GM21529 (cell line): ENCODE results near the gene RHOB.
"Not testable (repeated sequence)": the region's sequence is repeated elsewhere in the genome, so short reads cannot be mapped to it uniquely, and the experiment has no call there.

Source experiments
- ATAC-seq: cut with Tn5 transposase; IDR thresholded peaks from one replicate; pipeline ENCODE4 v1.9.1; 2021; ENCODE audit not compliant: unreplicated experiment

RHOB gene

DNA sequence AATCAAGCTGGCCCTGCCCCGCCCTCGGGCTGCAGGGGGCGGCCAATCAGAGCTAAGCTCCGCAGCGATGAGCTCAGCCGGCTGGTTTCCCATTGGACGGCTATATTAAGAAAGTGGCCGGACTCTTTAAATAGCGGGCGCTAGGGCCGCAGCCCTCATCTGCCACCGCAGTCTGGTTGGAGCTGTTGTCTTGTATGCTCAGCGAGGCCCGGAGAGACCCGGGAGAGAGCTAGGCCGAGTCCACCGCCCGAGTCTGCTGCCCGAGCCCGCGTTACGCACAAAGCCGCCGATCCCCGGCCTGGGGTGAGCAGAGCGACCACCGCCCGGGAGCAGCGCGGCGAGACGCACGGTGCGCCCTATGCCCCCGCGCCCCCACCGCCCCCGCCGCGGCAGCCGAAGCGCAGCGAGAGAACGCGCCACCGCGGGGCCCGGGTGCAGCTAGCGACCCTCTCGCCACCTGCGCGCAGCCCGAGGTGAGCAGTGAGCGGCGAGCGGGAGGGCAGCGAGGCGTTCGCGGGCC is at the start of gene RHOB:
TSS of gene RHOB (plus strand) at position 158 of the 520 bp plus-strand sequence. CDS start 392 bp downstream, outside the sequence.
- peak; percentile 97 for ATAC-seq

DNA sequence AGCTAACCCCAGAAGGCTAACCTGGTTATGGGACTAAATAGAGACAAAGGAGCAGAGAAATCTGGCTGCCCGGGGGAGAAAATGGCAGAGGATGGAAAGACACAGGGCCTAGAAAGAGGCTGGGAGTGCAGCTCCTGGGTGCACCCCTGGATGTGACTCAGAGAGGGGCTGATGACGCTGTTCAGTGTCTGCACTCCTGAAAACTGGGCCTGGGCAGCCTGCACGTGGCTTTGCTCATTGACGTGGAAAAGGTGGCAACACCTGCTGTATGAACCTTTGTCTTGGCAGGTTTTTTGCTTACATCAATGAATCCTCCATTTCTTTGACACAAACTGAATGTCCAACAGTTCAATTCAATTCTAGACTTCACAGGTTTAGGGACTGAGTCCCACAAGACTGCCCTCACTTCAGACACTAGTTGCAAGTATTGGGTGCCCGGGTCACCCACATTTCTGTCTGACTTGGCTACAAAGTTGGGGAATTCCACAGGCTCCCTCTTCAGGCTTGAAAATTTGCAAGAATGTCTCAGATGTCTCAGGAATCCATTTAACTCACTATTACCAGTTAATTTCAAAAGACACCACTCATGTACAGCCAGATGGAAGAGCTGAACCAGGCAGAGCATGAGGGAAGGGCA is 48.9 kb upstream of the RHOB start:
- ATAC-seq: no peak

DNA sequence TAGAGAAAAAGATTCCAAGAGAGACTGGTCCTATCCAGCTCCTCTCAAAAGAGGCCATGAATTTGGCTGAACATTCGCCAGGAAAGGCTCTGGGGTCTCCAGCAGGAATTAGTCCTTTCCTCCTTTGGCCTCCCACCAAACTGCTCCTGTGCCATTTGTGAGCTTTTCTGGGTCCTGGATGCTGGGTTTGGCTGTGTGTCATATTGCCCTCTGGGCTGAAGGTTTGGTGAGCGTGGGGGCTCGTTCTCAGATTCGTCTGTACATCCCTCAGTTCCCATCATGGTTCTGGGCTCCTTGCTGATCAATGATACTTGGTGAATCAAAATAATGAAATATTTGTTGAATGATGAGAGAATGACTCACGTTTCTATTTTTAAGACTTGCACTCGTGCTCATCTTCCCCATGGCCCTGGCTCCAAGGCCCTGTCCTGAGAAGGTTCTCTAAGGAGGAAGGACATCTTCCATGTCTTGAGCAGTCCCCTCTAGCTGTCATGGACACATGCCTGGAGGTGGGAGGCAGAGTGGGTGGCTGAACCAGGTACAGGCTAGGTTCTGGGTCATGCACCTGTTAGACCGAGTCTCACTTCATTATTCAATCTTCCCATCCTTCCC is 47.8 kb upstream of the RHOB start:
- ATAC-seq: no peak

DNA sequence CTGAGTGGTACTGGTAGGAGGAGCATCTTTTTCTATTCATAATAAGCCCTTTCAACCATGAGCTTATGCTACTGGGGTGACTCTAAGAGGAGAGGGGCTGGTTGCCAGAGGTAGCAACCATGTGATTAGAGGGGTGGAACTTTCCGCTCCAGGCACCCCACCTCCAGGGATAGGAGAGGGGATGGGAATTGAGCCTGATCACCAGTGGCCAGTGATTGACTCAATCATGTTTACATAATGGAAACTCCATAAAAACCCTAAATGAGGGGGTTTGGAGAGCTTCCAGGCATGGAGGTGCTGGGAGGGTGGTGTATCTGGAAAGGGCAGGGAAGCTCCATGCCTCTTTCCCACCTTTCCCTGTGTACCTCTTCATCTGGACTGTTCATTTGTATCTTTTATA is 46.6 kb upstream of the RHOB start:
- ATAC-seq: no peak

DNA sequence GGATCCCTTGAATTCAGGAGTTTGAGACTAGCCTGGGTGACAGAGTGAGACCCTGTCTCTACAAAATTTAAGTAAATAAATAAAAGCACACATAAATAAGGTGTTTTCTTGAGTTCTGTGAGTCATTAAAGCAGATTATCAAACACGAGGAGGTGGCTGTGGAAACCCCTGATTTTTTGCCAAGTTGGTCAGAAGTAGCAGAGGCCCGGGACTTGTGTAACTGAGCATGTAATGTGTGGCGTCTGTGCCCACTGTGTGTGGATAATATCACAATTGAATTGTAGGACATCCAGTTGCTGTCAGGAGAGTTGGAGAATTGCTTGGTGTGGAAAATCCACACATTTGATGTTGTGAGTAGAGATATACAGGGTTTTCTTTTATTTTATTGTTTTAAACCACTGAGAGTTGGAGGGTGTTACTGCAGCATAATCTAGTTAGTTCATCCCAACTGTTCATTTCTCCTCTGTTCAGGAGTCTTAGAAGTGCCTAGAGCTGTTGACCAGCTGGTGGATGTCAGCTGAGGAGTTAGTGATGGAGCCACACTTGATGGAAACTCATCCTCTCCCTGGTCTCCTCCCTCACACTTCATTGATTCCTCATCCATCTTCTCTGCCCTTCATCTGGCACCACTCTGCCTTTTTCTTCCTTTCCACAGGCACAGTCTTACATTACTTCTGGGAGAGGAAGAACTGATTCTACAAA is 45.9 kb upstream of the RHOB start:
- no peak for ATAC-seq

DNA sequence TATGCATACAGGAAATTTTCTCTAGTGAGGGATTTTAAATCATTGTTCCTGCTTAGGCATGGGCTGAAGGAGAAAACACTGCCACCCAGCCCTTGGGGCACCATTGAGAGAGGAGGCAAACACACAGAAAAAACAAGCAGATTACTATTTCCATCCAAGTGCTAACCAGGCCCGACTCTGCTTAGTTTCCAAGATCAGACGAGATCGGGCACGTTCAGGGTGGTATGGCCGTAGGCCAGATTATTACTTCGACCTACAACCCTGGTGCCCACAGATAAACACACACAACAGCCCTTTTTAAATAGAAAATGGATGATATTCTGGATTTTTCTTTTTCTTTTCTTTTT is 45.4 kb upstream of the RHOB start:
- no peak for ATAC-seq

DNA sequence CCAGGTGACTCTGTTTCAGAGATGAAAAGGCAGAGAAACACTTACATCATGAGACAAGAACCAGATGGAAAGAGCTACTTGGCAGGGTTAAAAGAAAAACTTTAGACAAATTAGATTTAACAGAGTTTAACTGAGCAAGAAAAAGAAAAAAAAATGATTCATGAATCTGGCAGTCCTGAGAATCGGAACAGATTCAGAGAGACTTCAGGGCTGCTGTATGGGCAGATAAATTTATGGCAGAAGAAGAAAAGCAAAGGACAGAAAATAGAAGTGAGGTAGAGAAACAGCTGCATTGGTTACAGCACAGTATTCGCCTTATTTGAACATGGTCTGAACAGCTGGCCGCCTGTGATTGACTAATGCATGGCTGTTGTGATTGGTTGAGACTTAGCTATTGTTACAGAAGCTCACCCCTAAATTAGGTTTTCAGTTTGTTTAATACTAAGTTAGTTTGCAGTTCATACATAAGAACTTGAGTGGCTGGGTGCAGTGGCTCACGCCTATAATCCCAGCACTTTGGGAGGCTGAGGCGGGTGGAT is 43.0 kb upstream of the RHOB start:
- no peak for ATAC-seq

DNA sequence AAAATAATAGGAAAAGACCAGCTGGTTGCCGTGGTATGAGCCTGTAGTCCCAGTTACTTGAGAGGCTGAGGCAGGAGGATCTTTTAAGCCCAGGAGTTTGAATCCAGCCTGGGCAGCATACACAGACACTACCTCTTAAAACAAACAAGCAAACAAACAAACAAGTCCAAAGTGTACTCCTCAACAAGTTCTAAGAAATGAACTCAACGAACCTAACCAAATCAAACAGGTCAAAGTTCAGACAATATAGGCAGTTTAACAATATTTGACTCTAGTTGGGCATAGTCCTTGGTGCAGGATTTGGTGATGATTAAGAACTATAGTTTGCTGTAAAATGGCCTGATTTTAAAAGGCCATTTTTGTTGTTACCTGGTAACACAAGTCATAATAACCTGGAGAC is 41.9 kb upstream of the RHOB start:
- no peak for ATAC-seq

DNA sequence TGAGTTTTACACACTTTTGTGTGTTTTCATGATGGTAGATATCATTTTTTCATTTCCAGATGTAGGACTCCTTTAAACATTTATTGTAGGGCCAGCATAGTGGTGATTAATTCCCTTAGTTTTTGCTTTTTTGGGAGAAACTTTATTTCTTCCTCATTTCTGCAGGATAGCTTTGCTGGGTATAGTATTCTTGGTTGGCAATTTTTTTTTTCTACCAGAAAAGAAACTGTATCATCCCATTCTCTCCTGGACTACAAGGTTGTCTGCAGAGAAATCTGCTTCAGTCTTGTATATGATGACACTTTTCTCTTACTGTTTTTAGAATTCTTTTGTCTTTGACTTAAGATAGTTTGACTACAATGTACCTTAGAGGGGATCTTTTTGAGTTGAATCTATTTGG is 37.8 kb upstream of the RHOB start:
- no peak for ATAC-seq

DNA sequence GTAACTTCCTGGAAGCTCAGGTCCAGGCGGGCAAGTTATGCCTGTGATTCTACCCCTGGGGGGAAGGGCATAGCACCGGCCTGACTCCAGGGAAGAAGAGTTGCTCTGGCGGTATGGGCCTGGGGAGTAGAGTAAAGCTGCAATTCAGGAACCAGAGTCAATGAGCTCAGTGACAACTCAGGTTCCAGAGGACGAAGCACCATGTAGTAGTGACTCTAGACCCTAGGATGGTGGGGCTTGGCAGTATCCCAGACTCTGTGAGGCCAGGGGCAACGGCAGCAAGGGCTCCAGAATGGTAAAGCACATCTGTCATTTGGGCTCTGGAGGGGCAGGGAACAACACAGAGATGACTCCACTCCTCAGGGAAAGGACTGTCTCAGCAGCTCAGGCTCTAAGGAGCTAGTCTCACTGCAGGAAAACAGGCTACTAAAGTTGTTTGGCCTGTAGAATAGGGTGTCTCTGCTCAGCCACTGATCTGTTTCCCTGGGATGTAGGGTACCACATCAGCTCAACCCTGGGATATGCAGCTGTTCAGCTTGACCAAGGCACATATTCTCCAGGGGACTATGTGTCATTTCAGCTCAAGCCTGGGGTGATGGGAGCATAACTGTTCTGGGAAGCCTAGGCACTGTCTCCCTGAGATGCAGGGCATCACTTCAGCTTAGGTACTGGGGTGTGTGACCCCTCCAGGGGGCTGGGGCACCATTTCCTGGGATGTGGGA is 36.2 kb upstream of the RHOB start:
- no peak for ATAC-seq

DNA sequence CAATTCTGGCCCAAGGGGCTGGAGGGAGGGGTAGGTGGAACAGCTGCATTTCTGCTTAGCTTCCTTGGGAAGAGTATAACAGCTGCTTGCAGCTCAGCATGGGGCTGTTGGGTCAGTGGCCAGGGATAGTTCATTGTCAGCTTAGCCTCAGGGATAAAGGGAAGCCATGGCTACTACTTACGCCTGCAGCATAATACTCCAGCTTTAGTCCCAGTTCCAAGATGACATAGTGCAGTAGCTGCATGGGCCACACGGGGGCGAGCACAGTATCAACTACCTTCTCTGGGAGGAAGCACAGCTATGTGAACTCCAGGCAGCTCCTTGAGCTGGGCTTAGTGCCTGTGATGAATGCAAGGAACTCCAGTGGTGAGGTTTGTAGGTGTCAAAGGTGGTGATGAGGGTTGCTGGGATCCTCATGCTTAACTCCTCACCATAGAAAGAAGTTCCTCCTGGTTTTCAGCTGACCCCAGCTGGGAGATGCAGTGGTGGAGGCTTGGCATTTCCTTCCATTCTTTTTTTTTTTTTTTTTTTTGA is 35.4 kb upstream of the RHOB start:
- ATAC-seq: peak; percentile 100

DNA sequence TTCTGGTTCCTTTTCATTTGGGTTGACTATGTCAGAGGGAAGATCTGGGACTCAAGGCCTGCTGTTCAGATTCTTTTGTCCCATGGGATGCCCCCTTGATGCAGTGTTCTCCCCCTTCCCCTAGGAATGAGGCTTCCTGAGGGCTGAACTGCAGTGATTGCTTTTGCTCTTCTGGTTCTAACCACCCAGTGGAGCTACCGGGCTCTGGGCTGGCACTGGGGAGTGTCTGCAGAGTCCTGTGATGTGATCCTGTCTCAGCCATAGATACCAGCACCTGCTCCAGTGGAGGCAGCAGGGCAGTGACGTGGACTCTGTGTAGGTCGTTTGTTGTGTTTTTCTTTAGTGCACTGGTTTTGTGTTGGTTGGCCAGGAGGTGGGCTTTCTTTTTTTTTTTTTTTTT is 32.1 kb upstream of the RHOB start:
- no peak for ATAC-seq

DNA sequence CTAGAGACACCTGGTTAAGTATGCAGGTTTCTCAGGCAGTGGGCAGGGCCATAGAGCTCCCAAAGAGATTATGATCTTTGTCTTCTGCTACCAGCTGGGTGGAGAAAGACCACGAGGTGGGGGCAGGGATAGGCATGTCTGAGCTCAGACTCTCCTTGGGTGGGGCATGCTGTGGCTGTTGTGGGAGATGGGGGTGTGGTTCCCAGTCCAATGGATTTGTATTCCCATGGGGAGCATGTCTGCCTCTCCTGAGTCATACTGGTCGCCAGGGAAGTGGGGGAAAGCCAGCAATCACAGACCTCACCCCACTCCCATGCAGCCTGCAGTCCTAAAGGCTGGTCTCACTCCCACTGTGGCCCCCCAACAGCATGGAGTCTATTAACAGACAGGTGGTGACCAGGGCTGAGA is 31.4 kb upstream of the RHOB start:
- ATAC-seq: no peak

DNA sequence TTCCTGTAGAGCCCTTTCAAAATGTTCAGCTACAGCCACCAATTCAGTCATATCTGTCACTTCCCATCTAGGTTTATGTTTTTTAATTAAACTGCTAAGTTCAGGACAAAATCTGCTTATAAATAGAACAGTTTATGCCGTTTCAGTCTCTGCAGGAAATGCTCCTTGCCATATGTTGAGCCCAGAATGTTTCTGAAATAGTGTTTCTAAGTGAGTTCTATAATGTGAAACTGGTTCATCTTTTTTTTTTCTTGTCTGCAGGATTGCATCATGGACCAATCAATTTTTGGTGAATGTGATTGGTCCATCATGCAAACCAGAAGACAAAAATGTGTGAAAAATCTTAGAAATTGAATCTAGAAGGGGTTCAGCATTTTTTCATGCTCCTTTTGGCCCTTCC is 30.2 kb upstream of the RHOB start:
- ATAC-seq: no peak

DNA sequence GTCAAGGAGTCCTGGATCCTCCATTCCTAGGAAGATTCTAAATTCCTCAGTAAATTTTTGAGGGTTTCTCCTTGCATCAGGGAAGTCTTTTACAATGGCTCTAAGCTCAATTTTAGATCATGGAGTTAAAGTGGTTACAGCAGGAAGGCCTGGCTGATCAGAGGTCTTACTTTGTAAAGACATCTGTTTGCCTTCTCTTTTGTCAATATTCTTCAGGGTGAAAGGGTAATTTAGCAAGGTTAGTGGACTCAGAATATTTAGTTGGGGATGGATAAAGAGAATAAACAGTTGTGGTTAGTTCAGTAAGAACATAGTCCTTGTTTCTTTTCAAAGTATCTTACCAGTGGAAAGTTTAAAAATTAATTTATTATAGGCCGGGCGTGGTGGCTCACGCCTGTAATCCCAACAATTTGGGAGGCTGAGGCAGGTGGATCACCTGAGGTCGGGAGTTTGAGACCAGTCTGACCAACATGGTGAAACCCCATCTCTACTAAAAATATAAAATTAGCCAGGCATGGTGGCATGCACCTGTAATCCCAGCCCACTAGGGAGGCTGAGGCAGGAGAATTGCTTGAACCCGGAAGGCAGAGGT is 29.5 kb upstream of the RHOB start:
- not testable (repeated sequence) for ATAC-seq

DNA sequence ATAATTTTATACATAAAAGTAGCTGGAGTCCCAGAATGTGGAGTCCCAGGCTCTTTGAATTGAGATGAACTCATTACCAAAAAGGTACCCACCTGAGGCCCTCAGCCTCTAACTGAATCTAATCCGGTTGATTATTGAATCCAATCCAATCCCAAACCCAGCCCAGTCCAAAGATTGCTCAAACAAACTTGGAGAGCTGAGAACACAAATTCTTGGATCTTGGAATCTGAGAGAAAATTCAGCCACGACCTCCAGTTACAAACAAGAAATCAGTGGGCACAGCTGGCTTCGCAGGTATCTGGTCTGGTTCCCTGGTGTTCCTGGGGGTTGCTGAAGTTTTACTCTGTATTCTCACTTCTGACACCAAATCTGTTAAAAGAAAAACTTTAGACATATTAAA is 28.4 kb upstream of the RHOB start:
- ATAC-seq: no peak

DNA sequence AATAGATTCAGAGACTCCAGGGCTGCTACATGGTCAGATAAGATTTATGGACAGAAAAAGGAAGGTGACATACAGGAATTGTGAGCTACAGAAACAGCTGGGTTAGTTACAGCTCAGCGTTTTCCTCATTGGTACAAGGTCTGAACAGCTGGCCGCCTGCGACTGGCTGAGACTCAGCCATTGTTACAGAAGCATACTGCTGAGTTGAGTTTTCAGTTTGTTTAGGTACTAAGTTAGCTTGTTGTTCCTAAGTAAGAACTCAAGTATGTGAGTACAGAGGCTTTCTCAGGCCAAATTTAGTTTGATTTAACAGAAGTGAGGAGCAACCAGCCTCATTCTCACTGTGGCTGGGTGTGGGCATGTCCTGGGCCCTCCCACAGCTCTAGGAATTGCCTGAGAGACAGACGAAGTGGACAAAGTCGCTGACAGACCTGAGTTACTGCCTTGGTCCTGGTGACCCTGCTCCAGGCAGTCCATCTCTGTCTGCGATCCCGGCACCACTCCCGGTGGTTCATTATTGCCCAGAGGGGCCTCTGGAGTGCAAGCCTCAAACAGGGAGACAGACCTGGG is 27.8 kb upstream of the RHOB start:
- ATAC-seq: no peak

DNA sequence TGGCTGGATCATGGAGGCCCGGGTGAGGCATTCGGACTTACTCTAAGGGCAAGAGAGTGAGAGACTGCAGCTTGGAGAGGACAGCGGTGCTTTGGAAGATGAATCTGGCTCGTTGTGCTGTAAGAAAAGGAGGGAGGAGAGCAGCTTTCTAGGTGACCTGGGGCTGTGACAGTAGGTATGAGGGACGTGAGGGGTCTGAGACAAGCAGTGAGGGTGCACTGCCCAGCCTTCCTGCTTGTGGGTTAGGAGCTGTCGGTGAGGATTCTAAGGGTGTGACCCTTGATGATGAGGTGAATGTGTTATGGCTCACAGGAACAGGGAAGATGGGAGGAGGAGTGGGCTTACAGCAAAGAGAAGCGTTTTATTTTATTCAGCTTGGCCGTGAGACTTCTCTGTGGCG is 27.1 kb upstream of the RHOB start:
- ATAC-seq: no peak

DNA sequence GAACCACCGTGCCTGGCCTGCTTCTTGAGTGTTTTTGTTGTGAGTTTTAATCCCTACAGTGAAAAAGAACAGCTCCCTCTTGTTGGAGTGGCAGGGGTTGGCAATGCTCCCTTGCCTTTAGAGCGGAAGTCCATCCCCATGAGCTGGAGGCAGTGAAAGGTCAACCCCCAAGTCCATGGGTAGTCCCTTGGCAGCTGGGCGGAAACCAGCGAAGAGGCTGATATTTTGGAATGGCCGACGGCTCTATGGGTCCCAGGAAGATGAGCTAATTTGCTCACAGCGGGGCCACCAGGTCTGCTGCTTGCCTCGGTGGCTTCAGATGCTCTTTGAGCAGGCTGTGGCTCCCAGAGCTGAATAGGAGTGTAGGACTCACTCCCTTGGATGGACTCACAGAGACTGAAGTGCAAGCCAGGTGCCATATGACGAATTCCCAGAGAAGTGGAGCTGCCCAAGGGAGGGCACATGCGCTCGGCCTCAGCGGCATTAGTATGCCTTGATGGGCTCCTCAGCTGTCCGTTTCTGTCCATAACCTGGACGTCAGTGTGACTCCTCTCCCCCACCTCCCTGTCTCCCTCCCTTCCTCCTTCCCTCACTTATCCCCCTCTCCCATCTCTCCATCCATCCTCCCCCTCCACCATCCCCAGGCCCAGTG is 25.4 kb upstream of the RHOB start:
- no peak for ATAC-seq

DNA sequence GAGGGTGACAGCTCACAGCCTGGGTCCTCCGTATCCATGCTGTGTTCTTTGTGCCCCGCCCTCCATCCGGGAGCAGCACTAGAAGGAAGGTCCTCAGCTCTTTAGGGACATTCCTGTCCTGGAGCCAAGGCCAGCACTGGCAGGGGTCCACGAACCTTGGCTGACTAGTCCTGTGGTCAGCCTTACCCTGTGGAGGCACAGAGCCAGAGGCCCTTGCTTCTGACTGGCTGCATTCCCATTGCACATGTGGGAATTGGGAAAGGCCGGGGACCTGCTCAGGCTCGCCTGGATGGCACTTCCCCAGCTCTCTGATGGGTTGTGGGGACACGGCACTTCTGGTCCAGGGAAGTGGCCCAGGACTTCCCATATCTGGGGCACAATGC is 24.9 kb upstream of the RHOB start:
- no peak for ATAC-seq
